Smooth muscle cell (in vitro differentiated cells): ENCODE data around the gene SYCE1L. TPM values are rescaled to one million over a fixed set of nuclear protein-coding genes. Genes with fewer than 3 reads are reported as not detected.

ENCODE experiments used
- DNase-seq: peaks from one replicate; lab custom pipeline; 2025; ENCODE audit not compliant: unreplicated experiment; lab: John Stamatoyannopoulos, UW
- H2AFZ ChIP-seq: fragments of 200-600 bp; sonication (generic); 2 replicates; pipeline ENCODE4 v1.6.0; 2016; ENCODE audit warnings: antibody characterized with exemption, low read depth, mild to moderate bottlenecking
- H3F3A ChIP-seq: fragments of 200-600 bp; sonication (generic); 2 replicates; pipeline ENCODE4 v1.6.0; 2017; ENCODE audit warnings: antibody characterized with exemption, low read depth
- H3K27ac ChIP-seq: fragments of 200-600 bp; sonication (generic); 2 replicates; pipeline ENCODE4 v1.5.1; 2016; ENCODE audit warnings: low read depth, mild to moderate bottlenecking
- H3K27me3 ChIP-seq: fragments of 200-600 bp; sonication (generic); 2 replicates; pipeline ENCODE4 v1.6.1; 2016; ENCODE audit warnings: low read depth, mild to moderate bottlenecking
- H3K36me3 ChIP-seq: fragments of 200-600 bp; sonication (generic); 2 replicates; pipeline ENCODE4 v1.5.1; 2016; ENCODE audit warnings: low read depth
- H3K4me1 ChIP-seq: fragments of 200-600 bp; sonication (generic); 2 replicates; pipeline ENCODE4 v1.5.1; 2016; ENCODE audit warnings: low read depth
- H3K4me2 ChIP-seq: fragments of 200-600 bp; sonication (generic); 2 replicates; pipeline ENCODE4 v1.6.0; 2016; ENCODE audit warnings: mild to moderate bottlenecking
- H3K4me3 ChIP-seq: fragments of 200-600 bp; sonication (generic); 2 replicates; pipeline ENCODE4 v1.5.1; 2016; ENCODE audit warnings: mild to moderate bottlenecking
- H3K79me2 ChIP-seq: fragments of 200-600 bp; sonication (generic); 2 replicates; pipeline ENCODE4 v1.6.0; 2016; ENCODE audit warnings: low read depth, mild to moderate bottlenecking
- H3K9ac ChIP-seq: fragments of 200-600 bp; sonication (generic); 2 replicates; pipeline ENCODE4 v1.6.0; 2016; ENCODE audit warnings: low read depth
- H3K9me3 ChIP-seq: fragments of 200-600 bp; sonication (generic); replicated peaks from 2 replicates; pipeline ENCODE4 v1.5.1; 2016; ENCODE audit warnings: low read depth
- H4K20me1 ChIP-seq: fragments of 200-600 bp; sonication (generic); 2 replicates; pipeline ENCODE4 v1.6.0; 2016; ENCODE audit warnings: low read depth
- WGBS: methylation state at CpG from one replicate; pipeline ENCODE4 v1.1.7; 2016; ENCODE audit warnings: low lambda C conversion rate; 5-methylcytosine and 5-hydroxymethylcytosine counted together
- polyA plus RNA-seq: library from polyadenylated mRNA; unstranded; fragments of >200 nt; fragmentation: Nextera tagmentation; extraction: Ambion mirVana; gene quantifications from 2 replicates; pipeline ENCODE4 v1.2.1, GENCODE V29; 2016
- total RNA-seq: library from RNA; depleted of rRNA; stranded (reverse); fragments of >200 nt; gene quantifications from 2 replicates; pipeline ENCODE4 v1.2.3, GENCODE V29; 2014
- TF ChIP-seq, protein P1 (sequence below): fragments of 200-600 bp; sonication (generic); IDR thresholded peaks from 2 replicates; pipeline ENCODE4 v1.5.1; 2017; ENCODE audit warnings: borderline replicate concordance, mild to moderate bottlenecking, antibody characterized with exemption; ENCODE audit not compliant: insufficient read depth, poor library complexity, severe bottlenecking

Gene SYCE1L
- total and polyA plus RNA-seq, 2 experiments from 2014 or later = 1.6 to 3.8 TPM

- H3K27ac ChIP-seq = no peak overlapping the region
- TF ChIP-seq, protein P1, sequence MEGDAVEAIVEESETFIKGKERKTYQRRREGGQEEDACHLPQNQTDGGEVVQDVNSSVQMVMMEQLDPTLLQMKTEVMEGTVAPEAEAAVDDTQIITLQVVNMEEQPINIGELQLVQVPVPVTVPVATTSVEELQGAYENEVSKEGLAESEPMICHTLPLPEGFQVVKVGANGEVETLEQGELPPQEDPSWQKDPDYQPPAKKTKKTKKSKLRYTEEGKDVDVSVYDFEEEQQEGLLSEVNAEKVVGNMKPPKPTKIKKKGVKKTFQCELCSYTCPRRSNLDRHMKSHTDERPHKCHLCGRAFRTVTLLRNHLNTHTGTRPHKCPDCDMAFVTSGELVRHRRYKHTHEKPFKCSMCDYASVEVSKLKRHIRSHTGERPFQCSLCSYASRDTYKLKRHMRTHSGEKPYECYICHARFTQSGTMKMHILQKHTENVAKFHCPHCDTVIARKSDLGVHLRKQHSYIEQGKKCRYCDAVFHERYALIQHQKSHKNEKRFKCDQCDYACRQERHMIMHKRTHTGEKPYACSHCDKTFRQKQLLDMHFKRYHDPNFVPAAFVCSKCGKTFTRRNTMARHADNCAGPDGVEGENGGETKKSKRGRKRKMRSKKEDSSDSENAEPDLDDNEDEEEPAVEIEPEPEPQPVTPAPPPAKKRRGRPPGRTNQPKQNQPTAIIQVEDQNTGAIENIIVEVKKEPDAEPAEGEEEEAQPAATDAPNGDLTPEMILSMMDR = peak; percentile 23
Observed at GRCh38 chr16:77223184-77223583, 24.0 kb downstream of the SYCE1L start.

GRCh38 chr16:77225182-77225581, 26.0 kb downstream of the SYCE1L start:
- H3K4me3 ChIP-seq = no peak overlapping the region
- no peaks in the 10 kb centered on the region for H4K20me1 ChIP-seq
- H3K27me3 ChIP-seq = no peaks in the 10 kb centered on the region
- no peak overlapping the region for H3K4me2 ChIP-seq
- TF ChIP-seq, protein P1 = no peak
- H3K27ac ChIP-seq = no peak overlapping the region
- no peaks in the 10 kb centered on the region for H3F3A ChIP-seq
- no peaks in the 10 kb centered on the region for H3K36me3 ChIP-seq
- 70% methylated on average over 3 of the region's 3 CpGs for WGBS
- H3K79me2 ChIP-seq = no peaks in the 10 kb centered on the region
- no peaks in the 10 kb centered on the region for H3K9me3 ChIP-seq
- no peak for DNase-seq
- peaks cover 8% of the 10 kb centered on the region for H3K4me1 ChIP-seq
- H3K9ac ChIP-seq = no peak overlapping the region
- no peak overlapping the region for H2AFZ ChIP-seq

More at GRCh38 chr16:77223184-77223583, 24.0 kb downstream of the SYCE1L start:
- H3K36me3 ChIP-seq = no peaks in the 10 kb centered on the region
- no peaks in the 10 kb centered on the region for H3K79me2 ChIP-seq
- no peak overlapping the region for H3K4me3 ChIP-seq
- H3K27me3 ChIP-seq = no peaks in the 10 kb centered on the region
- H4K20me1 ChIP-seq = no peaks in the 10 kb centered on the region
- H3K4me2 ChIP-seq = no peak overlapping the region
- no peak for DNase-seq
- no peak overlapping the region for H2AFZ ChIP-seq
- no peaks in the 10 kb centered on the region for H3K9me3 ChIP-seq
- 60% methylated on average over 10 of the region's 10 CpGs for WGBS
- peaks cover under 1% of the 10 kb centered on the region for H3K4me1 ChIP-seq
- no peak overlapping the region for H3K9ac ChIP-seq
- no peaks in the 10 kb centered on the region for H3F3A ChIP-seq

GRCh38 chr16:77227745-77228144, 28.5 kb downstream of the SYCE1L start:
- TF ChIP-seq, protein P1 = no peak
- no peaks in the 10 kb centered on the region for H3F3A ChIP-seq
- no peak for DNase-seq
- H2AFZ ChIP-seq = no peak overlapping the region
- H3K4me3 ChIP-seq = no peak overlapping the region
- no peak overlapping the region for H3K27ac ChIP-seq
- no peaks in the 10 kb centered on the region for H3K9me3 ChIP-seq
- H3K79me2 ChIP-seq = no peaks in the 10 kb centered on the region
- no peak overlapping the region for H3K4me2 ChIP-seq
- no peaks in the 10 kb centered on the region for H3K27me3 ChIP-seq
- WGBS = 93% methylated on average over 5 of the region's 5 CpGs
- H4K20me1 ChIP-seq = no peaks in the 10 kb centered on the region
- no peaks in the 10 kb centered on the region for H3K36me3 ChIP-seq
- H3K9ac ChIP-seq = no peak overlapping the region
- peaks cover 8% of the 10 kb centered on the region for H3K4me1 ChIP-seq

- WGBS = 90% methylated on average over 3 of the region's 3 CpGs
- Histone ChIP-seq H3K4me2 (no peak overlapping the region), H3K9ac (no peak overlapping the region), H3K4me3 (no peak overlapping the region), H3K79me2 (no peaks in the 10 kb centered on the region), H3K4me1 (peaks cover 8% of the 10 kb centered on the region), H2AFZ (no peak overlapping the region), H3K36me3 (no peaks in the 10 kb centered on the region), H4K20me1 (no peaks in the 10 kb centered on the region), H3K27me3 (no peaks in the 10 kb centered on the region), H3K9me3 (no peaks in the 10 kb centered on the region), H3K27ac (no peak overlapping the region), H3F3A (no peaks in the 10 kb centered on the region)
- DNase-seq = no peak
- TF ChIP-seq, protein P1 = no peak
Observed at GRCh38 chr16:77231047-77231446, 31.8 kb downstream of the SYCE1L start.
